GM12878 (cell line): ENCODE results near the gene SLCO6A1. TPM values are rescaled to one million over a fixed set of nuclear protein-coding genes. Genes with fewer than 3 reads are reported as not detected.

Source experiments
- ATAC-seq: fragments of 200-7000 bp; cut with Tn5 transposase; 3 replicates; pipeline ENCODE4 v1.9.1; 2020; ENCODE audit warnings: mild to moderate bottlenecking, moderate library complexity
- BruUV-seq: library from RNA; stranded (reverse); fragments of 400-500 nt; replicated peaks from 2 replicates; lab custom pipeline; 2021; lab: Mats Ljungman, UMichigan
- CTCF ChIA-PET: fragments of 300-600 bp; sonication (Branson Sonifier 250); formaldehyde crosslinking; extraction: SDS; loops from one replicate; lab custom pipeline; 2021; ENCODE audit warnings: inconsistent platforms; lab: Yijun Ruan, JAX
- POLR2A ChIA-PET: fragments of 350-600 bp; formaldehyde crosslinking; extraction: SDS; loops from one replicate; lab custom pipeline; 2021; ENCODE audit warnings: inconsistent platforms; lab: Charles Lee
- RAD21 ChIA-PET: fragments of 300-600 bp; sonication (Branson Sonifier 250); formaldehyde crosslinking; loops from one replicate; lab custom pipeline; 2023; ENCODE audit warnings: antibody characterized with exemption; ENCODE audit not compliant: unreplicated experiment; lab: Charles Lee
- SMC1A ChIA-PET: fragments of 300-600 bp; sonication (Branson Sonifier 250); formaldehyde crosslinking; loops from one replicate; lab custom pipeline; 2023; ENCODE audit not compliant: unreplicated experiment, uncharacterized antibody; lab: Charles Lee
- DNase-seq: peaks from one replicate; pipeline ENCODE4 v3.0.0-alpha.2; 2011; ENCODE audit warnings: low read depth, low spot score
- FAIRE-seq: peaks from 3 replicates; lab custom pipeline; 2011; peaks lifted over from hg19 to GRCh38; lab: Jason Lieb, UNC
- H2AFZ ChIP-seq: 2 replicates; pipeline ENCODE4 v1.6.0; 2011; ENCODE audit warnings: low read depth, low read length, control low read depth; ENCODE audit not compliant: control insufficient read depth
- H3K27ac ChIP-seq: 2 replicates; pipeline ENCODE4 v1.5.1; 2011; ENCODE audit warnings: control low read depth; ENCODE audit not compliant: control insufficient read depth, insufficient read depth
- H3K27me3 ChIP-seq, 2 experiments: replicated peaks in 1 of 2; 2 replicates each; pipeline versions ENCODE4 v1.6.0 to v1.6.1; 2011; ENCODE audit warnings: low read length in 1 of 2; ENCODE audit not compliant: control insufficient read depth in 2 of 2, insufficient read depth in 2 of 2
- H3K36me3 ChIP-seq, 2 experiments: 2 replicates each; pipeline ENCODE4 v1.5.1; 2011; ENCODE audit warnings: low read length in 1 of 2; ENCODE audit not compliant: control insufficient read depth in 2 of 2, insufficient read depth in 2 of 2
- H3K4me1 ChIP-seq: 2 replicates; pipeline ENCODE4 v1.6.1; 2011; ENCODE audit warnings: mild to moderate bottlenecking, low read length, moderate library complexity, mixed read lengths; ENCODE audit not compliant: control insufficient read depth, insufficient read depth
- H3K4me2 ChIP-seq: 2 replicates; pipeline ENCODE4 v1.6.0; 2011; ENCODE audit warnings: control low read depth; ENCODE audit not compliant: control insufficient read depth, insufficient read depth
- H3K4me3 ChIP-seq: fragments of 200-600 bp; sonication (generic); 2 replicates; pipeline ENCODE4 v1.5.1; 2016
- H3K79me2 ChIP-seq: 2 replicates; pipeline ENCODE4 v1.6.0; 2011; ENCODE audit warnings: low read length; ENCODE audit not compliant: control insufficient read depth, insufficient read depth
- H3K9ac ChIP-seq: 2 replicates; pipeline ENCODE4 v1.8.0; 2011; ENCODE audit warnings: low read length, control low read depth, mixed read lengths; ENCODE audit not compliant: control insufficient read depth, insufficient read depth
- H3K9me3 ChIP-seq: replicated peaks from 3 replicates; pipeline ENCODE4 v1.5.1; 2011; ENCODE audit warnings: mild to moderate bottlenecking, low read length; ENCODE audit not compliant: control insufficient read depth, insufficient read depth
- H4K20me1 ChIP-seq: 2 replicates; pipeline ENCODE4 v1.6.0; 2011; ENCODE audit not compliant: control insufficient read depth, insufficient read depth
- ATF3 ChIP-seq: IDR thresholded peaks from 2 replicates; pipeline ENCODE4 v1.6.1; 2011; ENCODE audit warnings: low read depth, mild to moderate bottlenecking, low read length, moderate library complexity, borderline replicate concordance; ENCODE audit errors: extremely low read depth
- ELK1 ChIP-seq: IDR thresholded peaks from 2 replicates; pipeline ENCODE4 v1.6.1; 2012; ENCODE audit warnings: low read depth, low read length, improper control_type of control experiment
- LARP7 ChIP-seq: fragments of 450-650 bp; IDR thresholded peaks from 2 replicates; pipeline ENCODE4 v1.6.1; 2017; ENCODE audit warnings: mild to moderate bottlenecking
- MLLT1 ChIP-seq: fragments of 450-650 bp; IDR thresholded peaks from 2 replicates; pipeline ENCODE4 v1.6.1; 2016; ENCODE audit warnings: mild to moderate bottlenecking
- MTA3 ChIP-seq: IDR thresholded peaks from 2 replicates; pipeline ENCODE4 v1.6.1; 2012; ENCODE audit warnings: low read length, inconsistent platforms, borderline replicate concordance
- RELA ChIP-seq: fragments of 450-650 bp; IDR thresholded peaks from 2 replicates; pipeline ENCODE4 v1.8.0; 2014; ENCODE audit warnings: borderline replicate concordance; ENCODE audit not compliant: partially characterized antibody
- STAT3 ChIP-seq: IDR thresholded peaks from 2 replicates; pipeline ENCODE4 v1.6.1; 2011; ENCODE audit warnings: low read depth, low read length, improper control_type of control experiment
- SUPT20H ChIP-seq: IDR thresholded peaks from 2 replicates; pipeline ENCODE4 v1.6.1; 2011; ENCODE audit warnings: low read depth, mild to moderate bottlenecking, low read length, moderate library complexity, borderline replicate concordance; ENCODE audit not compliant: control insufficient read depth
- ZNF274 ChIP-seq: IDR thresholded peaks from one replicate; pipeline ENCODE4 v1.8.0; 2011; ENCODE audit not compliant: insufficient read length, insufficient read depth
- WGBS: methylation state at CpG from one replicate; pipeline ENCODE4 v1.1.6; 2016; ENCODE audit warnings: low lambda C conversion rate; ENCODE audit not compliant: insufficient replicate concordance, insufficient coverage; ENCODE audit errors: missing lambda C conversion rate; 5-methylcytosine and 5-hydroxymethylcytosine counted together
- in situ Hi-C: fragments of 300-500 bp; cut with MboI; formaldehyde crosslinking; loops from 9 replicates; pipeline ENCODE4 v1.14.3; 2018; ENCODE audit warnings: mixed read lengths
- intact Hi-C: fragments of 100-400 bp; cut with micrococcal nuclease; formaldehyde crosslinking; loops from one replicate; pipeline ENCODE4 v1.14.2; 2022; ENCODE audit not compliant: unreplicated experiment
- polyA plus RNA-seq, 11 experiments: library from polyadenylated mRNA; depleted of rRNA in 4 of 11; unstranded in 6 of 11; stranded (reverse) in 5 of 11; fragments of >200 nt; fragmentation: Nextera tagmentation in 4 of 11; fragmentation: Illumina TruSeq in 1 of 11; extraction: Ambion mirVana in 4 of 11; extraction: Trizol in 1 of 11; gene quantifications; 1 replicate in 1 of 11; 2 replicates in 10 of 11; pipeline versions ENCODE4 v1.2.1 to v1.2.3, GENCODE V29; 2011 to 2016; ENCODE audit warnings: inconsistent platforms in 2 of 11, missing spikeins in 2 of 11, low read depth in 1 of 11
- total RNA-seq, 4 experiments: library from RNA; depleted of rRNA in 3 of 4; stranded (reverse); fragments of >200 nt in 3 of 4; fragmentation: Illumina TruSeq in 1 of 4; extraction: Trizol in 1 of 4; gene quantifications; 2 replicates each; pipeline versions ENCODE4 v1.2.1 to v1.2.3, GENCODE V29; 2013 to 2021
- TF ChIP-seq, protein P1 (sequence below): IDR thresholded peaks from 2 replicates; pipeline ENCODE4 v1.6.1; 2011; ENCODE audit warnings: borderline replicate concordance, low read depth, mild to moderate bottlenecking, moderate library complexity, low read length; ENCODE audit not compliant: insufficient read depth, poor library complexity, severe bottlenecking
- TF ChIP-seq, protein P2 (sequence below): IDR thresholded peaks from 2 replicates; pipeline ENCODE4 v1.6.1; 2012; ENCODE audit warnings: mild to moderate bottlenecking, low read depth, low read length
- TF ChIP-seq, protein P3 (sequence below): fragments of 450-650 bp; formaldehyde crosslinking; IDR thresholded peaks from 2 replicates; pipeline ENCODE4 v1.5.0; 2022; ENCODE audit warnings: mild to moderate bottlenecking, missing genetic modification characterization

Gene SLCO6A1
- total and polyA plus RNA-seq, 10 of the 15 experiments (the other 5 are each of a cell fraction or from before 2014, with no cell fraction given), result not detected

- SMC1A ChIA-PET, result interaction anchor here (0.7 to 1.1 kb wide), 2 partner anchors 14 to 634 kb away, joined by 3 read pairs; no protein-coding TSS in a partner anchor
- Histone ChIP-seq H3K36me3 (no peaks in the 10 kb centered on the region), H3K27ac (no peak overlapping the region), H2AFZ (no peak overlapping the region), H3K9ac (no peak overlapping the region), H3K4me3 (no peak overlapping the region), H3K79me2 (no peaks in the 10 kb centered on the region), H3K4me2 (no peak overlapping the region), H3K4me1 (no peaks in the 10 kb centered on the region), H4K20me1 (no peaks in the 10 kb centered on the region), H3K27me3 (no peaks in the 10 kb centered on the region), H3K9me3 (no peaks in the 10 kb centered on the region)
- in situ Hi-C loops, result no loop called here
- no peak for DNase-seq
- 13% methylated on average over 2 of the region's 2 CpGs for WGBS
- CTCF ChIA-PET, result interaction anchor here (1.5 kb wide), 1 partner anchor 16 kb away, joined by 4 read pairs; no protein-coding TSS in a partner anchor
- POLR2A ChIA-PET, result no interaction called here
- FAIRE-seq, result no peak
- intact Hi-C loops, result no loop called here
- no peak for ATAC-seq
- RAD21 ChIA-PET, result no interaction called here
- BruUV-seq, result no TSS peak
- no peak for TF ChIP-seq ZNF274
- no peak for TF ChIP-seq MLLT1
- TF ChIP-seq, protein P1, sequence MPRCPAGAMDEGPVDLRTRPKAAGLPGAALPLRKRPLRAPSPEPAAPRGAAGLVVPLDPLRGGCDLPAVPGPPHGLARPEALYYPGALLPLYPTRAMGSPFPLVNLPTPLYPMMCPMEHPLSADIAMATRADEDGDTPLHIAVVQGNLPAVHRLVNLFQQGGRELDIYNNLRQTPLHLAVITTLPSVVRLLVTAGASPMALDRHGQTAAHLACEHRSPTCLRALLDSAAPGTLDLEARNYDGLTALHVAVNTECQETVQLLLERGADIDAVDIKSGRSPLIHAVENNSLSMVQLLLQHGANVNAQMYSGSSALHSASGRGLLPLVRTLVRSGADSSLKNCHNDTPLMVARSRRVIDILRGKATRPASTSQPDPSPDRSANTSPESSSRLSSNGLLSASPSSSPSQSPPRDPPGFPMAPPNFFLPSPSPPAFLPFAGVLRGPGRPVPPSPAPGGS, result no peak
- TF ChIP-seq SUPT20H, result no peak
- no peak for TF ChIP-seq ATF3
- no peak for TF ChIP-seq ELK1
- TF ChIP-seq, protein P2, sequence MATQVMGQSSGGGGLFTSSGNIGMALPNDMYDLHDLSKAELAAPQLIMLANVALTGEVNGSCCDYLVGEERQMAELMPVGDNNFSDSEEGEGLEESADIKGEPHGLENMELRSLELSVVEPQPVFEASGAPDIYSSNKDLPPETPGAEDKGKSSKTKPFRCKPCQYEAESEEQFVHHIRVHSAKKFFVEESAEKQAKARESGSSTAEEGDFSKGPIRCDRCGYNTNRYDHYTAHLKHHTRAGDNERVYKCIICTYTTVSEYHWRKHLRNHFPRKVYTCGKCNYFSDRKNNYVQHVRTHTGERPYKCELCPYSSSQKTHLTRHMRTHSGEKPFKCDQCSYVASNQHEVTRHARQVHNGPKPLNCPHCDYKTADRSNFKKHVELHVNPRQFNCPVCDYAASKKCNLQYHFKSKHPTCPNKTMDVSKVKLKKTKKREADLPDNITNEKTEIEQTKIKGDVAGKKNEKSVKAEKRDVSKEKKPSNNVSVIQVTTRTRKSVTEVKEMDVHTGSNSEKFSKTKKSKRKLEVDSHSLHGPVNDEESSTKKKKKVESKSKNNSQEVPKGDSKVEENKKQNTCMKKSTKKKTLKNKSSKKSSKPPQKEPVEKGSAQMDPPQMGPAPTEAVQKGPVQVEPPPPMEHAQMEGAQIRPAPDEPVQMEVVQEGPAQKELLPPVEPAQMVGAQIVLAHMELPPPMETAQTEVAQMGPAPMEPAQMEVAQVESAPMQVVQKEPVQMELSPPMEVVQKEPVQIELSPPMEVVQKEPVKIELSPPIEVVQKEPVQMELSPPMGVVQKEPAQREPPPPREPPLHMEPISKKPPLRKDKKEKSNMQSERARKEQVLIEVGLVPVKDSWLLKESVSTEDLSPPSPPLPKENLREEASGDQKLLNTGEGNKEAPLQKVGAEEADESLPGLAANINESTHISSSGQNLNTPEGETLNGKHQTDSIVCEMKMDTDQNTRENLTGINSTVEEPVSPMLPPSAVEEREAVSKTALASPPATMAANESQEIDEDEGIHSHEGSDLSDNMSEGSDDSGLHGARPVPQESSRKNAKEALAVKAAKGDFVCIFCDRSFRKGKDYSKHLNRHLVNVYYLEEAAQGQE, result no peak
- TF ChIP-seq MTA3, result no peak
- TF ChIP-seq LARP7, result no peak
- TF ChIP-seq STAT3, result no peak
- TF ChIP-seq, protein P3, sequence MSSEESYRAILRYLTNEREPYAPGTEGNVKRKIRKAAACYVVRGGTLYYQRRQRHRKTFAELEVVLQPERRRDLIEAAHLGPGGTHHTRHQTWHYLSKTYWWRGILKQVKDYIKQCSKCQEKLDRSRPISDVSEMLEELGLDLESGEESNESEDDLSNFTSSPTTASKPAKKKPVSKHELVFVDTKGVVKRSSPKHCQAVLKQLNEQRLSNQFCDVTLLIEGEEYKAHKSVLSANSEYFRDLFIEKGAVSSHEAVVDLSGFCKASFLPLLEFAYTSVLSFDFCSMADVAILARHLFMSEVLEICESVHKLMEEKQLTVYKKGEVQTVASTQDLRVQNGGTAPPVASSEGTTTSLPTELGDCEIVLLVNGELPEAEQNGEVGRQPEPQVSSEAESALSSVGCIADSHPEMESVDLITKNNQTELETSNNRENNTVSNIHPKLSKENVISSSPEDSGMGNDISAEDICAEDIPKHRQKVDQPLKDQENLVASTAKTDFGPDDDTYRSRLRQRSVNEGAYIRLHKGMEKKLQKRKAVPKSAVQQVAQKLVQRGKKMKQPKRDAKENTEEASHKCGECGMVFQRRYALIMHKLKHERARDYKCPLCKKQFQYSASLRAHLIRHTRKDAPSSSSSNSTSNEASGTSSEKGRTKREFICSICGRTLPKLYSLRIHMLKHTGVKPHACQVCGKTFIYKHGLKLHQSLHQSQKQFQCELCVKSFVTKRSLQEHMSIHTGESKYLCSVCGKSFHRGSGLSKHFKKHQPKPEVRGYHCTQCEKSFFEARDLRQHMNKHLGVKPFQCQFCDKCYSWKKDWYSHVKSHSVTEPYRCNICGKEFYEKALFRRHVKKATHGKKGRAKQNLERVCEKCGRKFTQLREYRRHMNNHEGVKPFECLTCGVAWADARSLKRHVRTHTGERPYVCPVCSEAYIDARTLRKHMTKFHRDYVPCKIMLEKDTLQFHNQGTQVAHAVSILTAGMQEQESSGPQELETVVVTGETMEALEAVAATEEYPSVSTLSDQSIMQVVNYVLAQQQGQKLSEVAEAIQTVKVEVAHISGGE, result no peak
- TF ChIP-seq RELA, result no peak
These were observed 65.3 kb downstream of the SLCO6A1 start for GRCh38 chr5:102433473-102433872.
